Fibroblast of mammary gland (primary cell): ENCODE data around the gene TRPM3.

ENCODE experiments used
- DNase-seq: peaks from one replicate; pipeline ENCODE4 v3.0.0-alpha.2; 2010; ENCODE audit warnings: low read depth
- H3K4me3 ChIP-seq: 2 replicates; pipeline ENCODE4 v1.5.1; 2011; ENCODE audit warnings: low read depth, mild to moderate bottlenecking, low read length, moderate library complexity; ENCODE audit not compliant: control insufficient read depth
- CTCF ChIP-seq: conservative IDR thresholded peaks from 2 replicates; pipeline ENCODE4 v1.5.1; 2011; ENCODE audit warnings: low read depth, low read length, inconsistent platforms; ENCODE audit not compliant: control insufficient read depth, insufficient read depth

Gene TRPM3

DNA sequence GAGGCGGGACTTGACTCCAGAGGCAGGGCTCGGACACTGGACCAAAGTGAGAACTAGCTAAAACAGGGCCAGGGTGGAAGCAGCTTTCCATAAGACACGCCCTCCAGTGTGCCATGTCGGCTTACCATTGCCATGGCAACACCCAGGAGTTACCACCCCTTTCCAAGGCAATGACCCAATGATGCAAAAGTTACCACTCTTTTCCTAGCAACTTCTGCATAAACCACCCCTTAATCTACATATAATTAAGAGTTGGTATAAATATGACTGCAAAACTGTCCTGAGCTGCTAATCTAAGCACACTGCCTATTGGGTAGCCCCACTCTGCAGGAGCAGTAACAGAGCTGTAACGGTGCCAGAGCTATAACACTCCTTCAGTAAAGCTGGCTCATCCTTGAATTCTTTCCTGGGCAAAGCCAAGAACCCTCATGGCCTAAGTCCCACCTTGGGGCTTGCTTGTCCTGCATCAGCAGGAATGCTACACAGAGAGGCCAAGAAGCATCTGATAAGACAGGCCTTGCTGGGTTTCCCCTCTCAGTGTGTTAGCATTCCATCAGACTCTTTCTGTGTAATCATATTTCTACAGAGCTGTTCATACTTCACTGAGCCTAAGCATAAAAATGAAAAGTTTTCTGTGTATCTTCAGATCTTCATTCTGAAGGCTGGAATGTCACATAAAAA lies 444.2 kb downstream of the TRPM3 start:
- H3K4me3 ChIP-seq, result no peak overlapping the region
- no peak for TF ChIP-seq CTCF
- DNase-seq, result no peak

- no peak for TF ChIP-seq CTCF
- no peak overlapping the region for H3K4me3 ChIP-seq
- DNase-seq, result no peak
Measured at GRCh38 chr9:70675868-70676370, 445.5 kb downstream of the TRPM3 start.

- DNase-seq, result no peak
Measured at GRCh38 chr9:70673844-70674243, 447.6 kb downstream of the TRPM3 start.

DNA sequence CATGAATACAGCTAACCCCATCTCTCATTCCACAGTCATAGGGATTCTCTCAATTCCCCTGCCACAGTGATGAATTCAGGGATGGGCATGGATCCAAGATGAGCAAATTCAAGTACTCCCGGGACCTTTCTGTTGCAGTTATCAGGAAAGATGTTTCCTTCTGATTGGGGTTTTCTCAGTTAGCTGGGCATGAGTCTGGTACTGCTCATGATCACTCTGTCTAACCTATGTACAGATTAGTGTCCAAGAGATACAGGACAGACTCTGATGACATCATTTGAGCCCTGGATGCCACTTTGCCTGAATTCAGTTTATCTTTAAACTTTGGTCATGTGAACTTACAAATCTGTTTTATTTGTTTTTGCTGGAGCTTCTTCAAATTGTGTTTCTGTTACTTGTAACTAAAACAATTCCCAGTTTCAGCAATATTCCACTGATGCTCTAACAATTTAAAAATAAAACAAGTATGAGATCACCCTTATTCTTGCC lies 449.2 kb downstream of the TRPM3 start:
- H3K4me3 ChIP-seq, result no peak overlapping the region
- peak; percentile 93 for DNase-seq

More at GRCh38 chr9:70673844-70674243, 447.6 kb downstream of the TRPM3 start:
- TF ChIP-seq CTCF, result no peak
- H3K4me3 ChIP-seq, result no peak overlapping the region

DNA sequence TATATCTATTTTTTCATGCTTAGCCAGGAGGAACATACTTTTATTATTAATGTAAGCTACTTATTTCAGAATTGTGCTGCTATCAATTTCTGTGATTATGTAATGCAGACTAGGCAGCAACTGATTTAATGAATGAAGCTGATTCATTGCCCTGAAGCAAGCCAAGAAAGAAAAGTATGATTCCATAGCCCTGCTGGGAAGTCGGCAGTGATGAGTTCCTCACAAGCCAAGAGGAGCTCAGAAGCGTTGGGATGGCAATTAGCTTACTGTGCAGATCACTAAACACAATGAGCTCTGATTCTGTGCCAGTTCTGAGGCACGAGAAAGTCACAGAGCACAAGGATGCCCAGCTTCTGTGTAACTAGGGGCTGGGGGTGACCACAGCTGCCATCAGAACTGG lies 452.7 kb downstream of the TRPM3 start:
- TF ChIP-seq CTCF, result no peak

More for the DNA sequence above, 449.2 kb downstream of the TRPM3 start:
- no peak for TF ChIP-seq CTCF

GRCh38 chr9:70658765-70659164 lies 462.7 kb downstream of the TRPM3 start:
- TF ChIP-seq CTCF, result no peak
- H3K4me3 ChIP-seq, result no peak overlapping the region
- no peak for DNase-seq

More for the DNA sequence above, 452.7 kb downstream of the TRPM3 start:
- DNase-seq, result peak; percentile 65
- H3K4me3 ChIP-seq, result no peak overlapping the region

GRCh38 chr9:70656281-70656680 lies 465.1 kb downstream of the TRPM3 start:
- no peak for TF ChIP-seq CTCF
- DNase-seq, result no peak
- H3K4me3 ChIP-seq, result no peak overlapping the region
